Activated naive CD4-positive, alpha-beta T cell treated with anti-CD3 and anti-CD28 coated beads, Interleukin-2, amount 50 U/mL, for 16 hours (primary cell): ENCODE data around the gene NDUFV2.

Source experiments
- DNase-seq: peaks from one replicate; pipeline ENCODE4 v3.0.0-alpha.2; 2020

The NDUFV2 gene

GRCh38 chr18:9120796-9121195 is 18.3 kb downstream of the NDUFV2 start:
- no peak for DNase-seq

DNA sequence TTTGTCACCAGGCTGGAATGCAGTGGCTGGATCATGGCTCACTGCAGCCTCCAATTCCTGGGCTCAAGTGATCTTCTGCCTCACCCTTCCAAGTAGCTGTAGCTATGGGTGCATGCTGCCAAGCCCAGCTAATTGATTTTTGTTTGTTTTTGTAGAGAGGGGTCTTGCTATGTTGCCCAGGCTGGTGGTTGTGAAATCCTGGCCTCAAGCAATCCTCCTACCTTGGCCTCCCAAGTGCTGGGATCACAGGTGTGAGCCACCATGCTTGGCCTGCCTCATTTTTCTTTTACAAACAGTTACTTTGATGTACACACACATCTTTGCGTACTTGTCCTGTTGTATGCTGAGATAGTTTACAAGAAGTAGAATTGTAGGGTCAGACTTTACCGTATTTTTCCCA is 21.0 kb downstream of the NDUFV2 start:
- no peak for DNase-seq

DNA sequence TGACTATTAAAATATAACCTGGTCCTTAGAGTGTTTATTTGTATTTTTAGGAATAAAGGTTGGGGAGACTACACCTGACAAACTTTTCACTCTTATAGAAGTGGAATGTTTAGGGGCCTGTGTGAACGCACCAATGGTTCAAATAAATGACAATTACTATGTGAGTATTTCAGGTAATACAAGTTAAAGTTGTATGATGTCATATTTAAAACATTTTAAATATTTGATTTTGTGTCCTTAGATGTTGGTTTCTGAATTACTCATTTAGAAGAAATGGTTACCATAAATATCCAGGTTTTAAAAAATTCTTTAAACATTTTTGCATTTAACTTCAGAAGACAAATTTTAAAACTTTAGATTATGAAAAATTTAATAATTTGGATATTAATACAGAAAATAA is 22.3 kb downstream of the NDUFV2 start:
- DNase-seq = no peak

GRCh38 chr18:9126337-9126736 is 23.8 kb downstream of the NDUFV2 start:
- no peak for DNase-seq

GRCh38 chr18:9130195-9130594 is 27.7 kb downstream of the NDUFV2 start:
- DNase-seq = no peak

GRCh38 chr18:9130806-9131205 is 28.3 kb downstream of the NDUFV2 start:
- DNase-seq = no peak

- no peak for DNase-seq
Observed at GRCh38 chr18:9132628-9133027, 30.1 kb downstream of the NDUFV2 start.

DNA sequence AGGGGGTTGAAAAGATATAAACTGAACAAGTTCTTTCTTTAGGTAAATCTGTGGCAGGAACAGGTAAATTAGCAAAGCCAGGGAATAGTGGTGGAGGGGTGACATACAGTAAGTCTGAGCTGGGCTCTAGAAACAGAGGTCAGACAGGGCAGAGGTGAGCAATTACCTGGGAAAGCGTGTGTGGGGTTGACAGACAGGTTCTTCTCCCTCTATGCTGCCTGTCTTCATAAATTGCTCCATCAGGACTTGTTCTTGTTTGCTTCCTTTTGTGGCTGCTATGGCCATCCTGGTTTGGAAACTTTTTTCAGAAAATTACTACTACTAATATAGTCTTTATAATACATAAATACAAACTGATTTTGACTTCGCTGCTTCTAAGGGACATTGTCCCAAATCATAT is 30.7 kb downstream of the NDUFV2 start:
- DNase-seq = no peak

GRCh38 chr18:9135081-9135911 is 32.8 kb downstream of the NDUFV2 start:
- no peak for DNase-seq

DNA sequence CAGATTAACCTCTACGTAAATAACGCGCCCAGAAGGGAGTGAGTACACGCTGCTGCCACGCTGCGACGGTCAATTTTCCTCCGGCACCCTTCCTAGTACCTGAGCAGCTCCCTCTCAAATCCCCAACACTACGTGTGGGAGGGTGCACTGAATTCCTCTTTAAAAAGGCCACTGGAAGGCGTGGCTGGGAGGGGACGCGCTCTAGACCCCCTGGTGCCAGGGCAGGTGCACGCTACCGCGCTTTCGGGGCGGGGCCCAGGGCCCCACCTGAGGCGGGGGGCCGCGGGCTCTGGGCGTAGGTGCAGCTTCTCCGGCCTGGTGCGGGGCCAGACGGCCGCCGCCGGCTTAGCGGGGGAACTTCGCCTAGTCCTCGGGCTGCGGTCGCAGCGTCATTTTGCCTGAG is 33.4 kb downstream of the NDUFV2 start:
- no peak for DNase-seq

DNA sequence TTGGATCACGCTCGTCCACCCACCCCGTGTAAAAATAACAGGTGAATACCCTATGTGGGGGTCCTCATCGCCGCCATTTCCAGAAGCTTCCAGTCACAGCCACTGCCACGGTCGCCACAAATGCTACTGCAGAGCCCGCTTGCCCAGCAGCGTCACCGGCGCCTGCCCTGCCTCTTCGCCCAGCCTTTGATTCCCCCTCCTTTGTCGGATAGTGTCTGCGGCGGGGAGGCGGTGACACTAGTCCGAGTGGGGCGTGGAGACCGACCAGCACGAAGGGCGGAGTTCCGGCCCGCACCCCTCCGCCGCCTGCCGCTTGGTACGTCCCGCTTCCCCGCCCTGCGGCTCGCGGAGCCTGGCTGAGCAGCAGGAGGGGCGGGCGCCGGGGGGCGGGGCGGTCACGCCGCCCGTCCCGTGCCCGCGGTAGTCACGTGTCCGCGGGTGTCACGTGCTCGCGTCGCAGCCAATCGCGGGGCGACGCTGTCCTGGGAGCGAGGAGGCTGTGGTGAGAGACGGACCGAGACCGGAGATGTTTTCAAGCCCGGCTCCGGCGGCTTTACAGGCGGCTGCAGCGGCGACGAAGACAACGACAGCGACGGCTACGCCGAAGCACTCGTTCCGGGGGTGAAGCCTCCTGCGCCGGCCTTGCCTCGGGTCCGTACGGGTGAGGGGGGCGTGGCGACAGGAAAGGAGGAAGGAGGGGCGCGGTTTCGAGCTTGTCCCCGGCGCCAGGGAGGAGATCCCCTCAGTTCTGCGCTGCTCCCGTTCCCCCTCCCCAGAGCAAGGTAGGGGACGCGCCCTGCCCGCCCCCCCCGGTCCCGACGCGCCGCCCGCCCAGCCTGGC is 34.0 kb downstream of the NDUFV2 start, which contains the start of gene ANKRD12:
Gene ANKRD12 (plus strand): TSS at position 467 of the 841 bp plus-strand sequence. CDS start 45,652 bp downstream, outside the sequence.
- DNase-seq = peak; percentile 97

- peak; percentile 77 for DNase-seq
Observed at GRCh38 chr18:9137168-9138066, 34.9 kb downstream of the NDUFV2 start.

DNA sequence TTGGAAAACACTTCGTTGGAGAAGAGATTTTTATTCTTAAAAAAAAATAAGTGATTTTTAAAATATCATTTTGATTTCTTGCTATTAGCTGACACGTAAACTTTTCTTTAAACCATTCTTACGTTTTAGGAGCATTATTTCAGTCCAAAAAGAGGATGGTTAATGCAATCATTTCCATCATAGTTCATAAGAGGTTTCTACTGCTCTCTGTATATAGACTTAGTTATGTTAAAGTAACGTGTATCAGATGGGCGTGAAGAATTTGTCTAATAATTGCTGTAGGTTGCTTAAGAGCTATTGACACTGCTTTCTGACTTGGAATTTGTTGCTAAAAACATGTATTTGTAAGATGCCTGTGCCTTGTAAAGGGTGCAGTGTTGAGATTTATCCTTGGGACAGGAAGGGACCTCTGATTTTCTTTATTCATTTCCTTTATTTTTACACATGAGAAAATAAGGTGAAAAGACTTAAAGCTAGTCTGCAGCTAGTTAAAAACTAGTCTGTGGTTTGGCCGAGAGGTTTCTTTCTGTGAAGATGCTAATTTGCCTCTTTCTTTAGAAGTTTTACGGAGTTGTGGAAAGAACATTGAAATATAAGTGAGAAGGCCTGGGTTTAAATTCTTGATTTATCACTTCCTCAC is 37.0 kb downstream of the NDUFV2 start:
- DNase-seq = no peak

- no peak for DNase-seq
Observed at GRCh38 chr18:9140381-9140780, 37.9 kb downstream of the NDUFV2 start.

- no peak for DNase-seq
Observed at GRCh38 chr18:9140984-9141383, 38.5 kb downstream of the NDUFV2 start.

GRCh38 chr18:9146224-9146623 is 43.7 kb downstream of the NDUFV2 start:
- no peak for DNase-seq

GRCh38 chr18:9147440-9148202 is 45.1 kb downstream of the NDUFV2 start:
- no peak for DNase-seq

DNA sequence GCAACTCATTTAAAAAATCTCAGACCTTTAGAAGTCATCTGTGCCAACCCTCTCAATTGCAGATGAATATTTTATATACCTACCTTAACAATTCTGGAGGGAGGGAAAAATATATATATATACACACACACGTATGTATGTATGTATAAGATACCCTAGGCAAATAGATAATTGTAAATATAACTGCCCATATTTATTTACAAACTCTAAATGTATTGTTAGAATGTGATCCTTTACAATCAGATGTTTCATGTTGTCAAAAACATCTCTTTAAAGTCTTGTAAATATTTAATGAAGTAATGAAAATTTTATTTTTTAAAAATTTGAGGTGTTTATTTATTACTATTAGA is 45.7 kb downstream of the NDUFV2 start:
- DNase-seq = no peak

- DNase-seq = no peak
Observed at GRCh38 chr18:9150121-9150520, 47.6 kb downstream of the NDUFV2 start.

DNA sequence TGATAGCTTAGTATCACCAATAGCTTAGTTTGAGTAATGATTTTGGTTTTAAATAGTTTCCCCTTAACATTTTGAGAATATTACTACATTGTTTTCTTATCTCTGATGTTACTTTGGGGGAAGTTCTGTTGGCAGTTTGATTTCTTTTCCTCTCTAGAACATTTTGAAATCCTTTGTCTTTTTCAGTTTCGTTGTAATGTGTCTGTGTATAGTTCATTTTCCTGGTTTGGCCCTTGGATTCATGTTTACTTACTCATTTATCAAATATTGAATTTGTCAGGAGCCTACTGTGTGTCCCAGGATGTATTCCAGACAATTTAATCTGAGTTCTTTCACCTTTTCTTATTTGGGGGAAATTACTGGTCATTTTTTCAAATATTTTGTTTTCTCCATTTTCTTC is 50.8 kb downstream of the NDUFV2 start:
- DNase-seq = no peak

- DNase-seq = no peak
Observed at GRCh38 chr18:9156604-9157249, 54.2 kb downstream of the NDUFV2 start.
